ENCODE measurements around the gene CDH12.

Gene CDH12

GRCh38 chr5:22651355-22651754 lies 201.8 kb downstream of the CDH12 start:
- H3K79me2 ChIP-seq (ENCODE audit: insufficient read depth, low read length), result no peaks in the 10 kb centered on the region
- TF ChIP-seq EZH2 (IDR thresholded peaks at IDR 0.05; ENCODE audit: borderline replicate concordance, low read length) (no peak), CTCF (IDR thresholded peaks at IDR 0.05; ENCODE audit: low read length) (no peak)
- H3K9ac ChIP-seq (ENCODE audit: low read length), result no peak overlapping the region
- H3F3A ChIP-seq (ENCODE audit: insufficient read depth, low read length), result no peaks in the 10 kb centered on the region
- H3K27ac ChIP-seq (ENCODE audit: low read depth, low read length, poor library complexity, severe bottlenecking), result no peak overlapping the region
- no peak overlapping the region for H3K4me2 ChIP-seq (ENCODE audit: low read length)
- H3K27me3 ChIP-seq (ENCODE audit: insufficient read depth, low read length), result no peaks in the 10 kb centered on the region
- H3K36me3 ChIP-seq (ENCODE audit: insufficient read depth, low read length), result no peaks in the 10 kb centered on the region
- no peak overlapping the region for H3K4me3 ChIP-seq (ENCODE audit: low read depth, low read length, poor library complexity, severe bottlenecking)
- H3K4me1 ChIP-seq (ENCODE audit: insufficient read depth, low read length, severe bottlenecking), result no peaks in the 10 kb centered on the region
- H3K9me2 ChIP-seq (ENCODE audit: low read depth, low read length), result no peaks in the 10 kb centered on the region
- no peaks in the 10 kb centered on the region for H4K20me1 ChIP-seq (ENCODE audit: insufficient read depth, low read length)
- no peaks in the 10 kb centered on the region for H3K9me3 ChIP-seq (ENCODE audit: low read length)
- H2AFZ ChIP-seq (ENCODE audit: low read length), result no peak overlapping the region

GRCh38 chr5:22650511-22650910 lies 202.6 kb downstream of the CDH12 start:
- Histone ChIP-seq H2AFZ (ENCODE audit: low read length) (no peak overlapping the region), H3K36me3 (ENCODE audit: insufficient read depth, low read length) (no peaks in the 10 kb centered on the region), H3K27ac (ENCODE audit: low read depth, low read length, poor library complexity, severe bottlenecking) (no peak overlapping the region), H3K79me2 (ENCODE audit: insufficient read depth, low read length) (no peaks in the 10 kb centered on the region), H3K9me3 (ENCODE audit: low read length) (no peaks in the 10 kb centered on the region), H3F3A (ENCODE audit: insufficient read depth, low read length) (no peaks in the 10 kb centered on the region), H3K4me3 (ENCODE audit: low read depth, low read length, poor library complexity, severe bottlenecking) (no peak overlapping the region), H3K4me2 (ENCODE audit: low read length) (no peak overlapping the region), H3K9ac (ENCODE audit: low read length) (no peak overlapping the region), H3K4me1 (ENCODE audit: insufficient read depth, low read length, severe bottlenecking) (no peaks in the 10 kb centered on the region), H4K20me1 (ENCODE audit: insufficient read depth, low read length) (no peaks in the 10 kb centered on the region), H3K9me2 (ENCODE audit: low read depth, low read length) (no peaks in the 10 kb centered on the region), H3K27me3 (ENCODE audit: insufficient read depth, low read length) (no peaks in the 10 kb centered on the region)
- no peak for TF ChIP-seq EZH2 (IDR thresholded peaks at IDR 0.05; ENCODE audit: borderline replicate concordance, low read length)
- no peak for TF ChIP-seq CTCF (IDR thresholded peaks at IDR 0.05; ENCODE audit: low read length)

GRCh38 chr5:22649074-22649473 lies 204.1 kb downstream of the CDH12 start:
- Histone ChIP-seq H3K4me1 (ENCODE audit: insufficient read depth, low read length, severe bottlenecking) (no peaks in the 10 kb centered on the region), H3K79me2 (ENCODE audit: insufficient read depth, low read length) (no peaks in the 10 kb centered on the region), H3K9ac (ENCODE audit: low read length) (no peak overlapping the region), H3K4me2 (ENCODE audit: low read length) (no peak overlapping the region), H3K9me2 (ENCODE audit: low read depth, low read length) (no peaks in the 10 kb centered on the region), H3K9me3 (ENCODE audit: low read length) (no peaks in the 10 kb centered on the region), H3K36me3 (ENCODE audit: insufficient read depth, low read length) (no peaks in the 10 kb centered on the region), H3K27ac (ENCODE audit: low read depth, low read length, poor library complexity, severe bottlenecking) (no peak overlapping the region), H2AFZ (ENCODE audit: low read length) (no peak overlapping the region), H3K27me3 (ENCODE audit: insufficient read depth, low read length) (no peaks in the 10 kb centered on the region), H3K4me3 (ENCODE audit: low read depth, low read length, poor library complexity, severe bottlenecking) (no peak overlapping the region), H4K20me1 (ENCODE audit: insufficient read depth, low read length) (no peaks in the 10 kb centered on the region), H3F3A (ENCODE audit: insufficient read depth, low read length) (no peaks in the 10 kb centered on the region)
- TF ChIP-seq CTCF (IDR thresholded peaks at IDR 0.05; ENCODE audit: low read length) (no peak), EZH2 (IDR thresholded peaks at IDR 0.05; ENCODE audit: borderline replicate concordance, low read length) (no peak)

Data from OCI-LY1 (cell line).